Immature natural killer cell (primary cell): ENCODE data around the gene UNKL. TPM values are rescaled to one million over a fixed set of nuclear protein-coding genes. Genes with fewer than 3 reads are reported as not detected.

Source experiments
- DNase-seq, 3 donors: peaks; one replicate each; pipeline ENCODE4 v3.0.0; 2022; ENCODE audit warnings: mixed read lengths in 1 of 3
- H3K27ac Mint-ChIP-seq, 6 donors: one replicate each; pipeline ENCODE4 v1.8.0; 2020; ENCODE audit warnings: mixed read lengths in 6 of 6, mild to moderate bottlenecking in 5 of 6, inconsistent platforms in 4 of 6, moderate library complexity in 3 of 6
- H3K27me3 Mint-ChIP-seq, 3 donors: one replicate each; pipeline ENCODE4 v1.8.0; 2020 to 2021; ENCODE audit warnings: low read depth in 3 of 3, mild to moderate bottlenecking in 3 of 3, mixed read lengths in 3 of 3, moderate library complexity in 3 of 3, inconsistent platforms in 1 of 3
- H3K36me3 Mint-ChIP-seq, 3 donors: one replicate each; pipeline ENCODE4 v1.8.0; 2020; ENCODE audit warnings: mixed read lengths in 3 of 3, inconsistent platforms in 2 of 3, mild to moderate bottlenecking in 2 of 3
- H3K4me1 Mint-ChIP-seq, 2 donors: one replicate each; pipeline ENCODE4 v1.8.0; 2020; ENCODE audit warnings: inconsistent platforms in 2 of 2, mild to moderate bottlenecking in 2 of 2, mixed read lengths in 2 of 2, moderate library complexity in 1 of 2
- H3K4me3 Mint-ChIP-seq, 5 donors: one replicate each; pipeline ENCODE4 v1.8.0; 2020; ENCODE audit warnings: mild to moderate bottlenecking in 5 of 5, mixed read lengths in 5 of 5, inconsistent platforms in 3 of 5, moderate library complexity in 3 of 5
- H3K9me3 Mint-ChIP-seq, 6 donors: one replicate each; pipeline ENCODE4 v1.8.0; 2020; ENCODE audit warnings: mild to moderate bottlenecking in 6 of 6, mixed read lengths in 6 of 6, inconsistent platforms in 4 of 6, moderate library complexity in 3 of 6
- polyA plus RNA-seq, 3 donors: library from polyadenylated mRNA; unstranded; fragments of 300-500 nt; fragmentation: Illumina TruSeq; gene quantifications; one replicate each; pipeline ENCODE4 v1.2.3, GENCODE V29; 2021

UNKL gene
- polyA plus RNA-seq, 3 donors from 2014 or later = 1.0 to 14.5 (median 5.9) TPM

- Mint-ChIP-seq H3K4me3 (peak overlapping the region in 3 of 5 donors; percentile 50 to 76 (median 58)), H3K27ac (peak overlapping the region in 3 of 6 donors; percentile 23 to 85 (median 39)), H3K9me3 (no peaks in the 10 kb centered on the region), H3K36me3 (no peaks in the 10 kb centered on the region), H3K27me3 (peaks cover 0 to 2% (median 0%) of the 10 kb centered on the region in 3 donors), H3K4me1 (peaks cover 0 to 2% of the 10 kb centered on the region in 2 donors)
- peak in 1 of 3 donors; percentile 12 for DNase-seq
These were observed 18.1 kb upstream of the UNKL start for GRCh38 chr16:1432388-1433262.

- H3K36me3 Mint-ChIP-seq = no peaks in the 10 kb centered on the region
- H3K27ac Mint-ChIP-seq = peak overlapping the region in 3 of 6 donors; percentile 23 to 85 (median 39)
These were observed 17.2 kb upstream of the UNKL start for GRCh38 chr16:1431497-1432270.

GRCh38 chr16:1430759-1431496 is 16.4 kb upstream of the UNKL start, which contains the start of gene PERCC1:
PERCC1 (plus strand) TSS chr16:1431078; CDS start chr16:1432594, 1,516 bp downstream.
- Mint-ChIP-seq H3K27me3 (peaks cover 0 to 2% (median 0%) of the 10 kb centered on the region in 3 donors), H3K36me3 (no peaks in the 10 kb centered on the region)

More at GRCh38 chr16:1431497-1432270, 17.2 kb upstream of the UNKL start:
- Mint-ChIP-seq H3K4me1 (peaks cover 0 to 2% of the 10 kb centered on the region in 2 donors), H3K4me3 (peak overlapping the region in 3 of 5 donors; percentile 44 to 76 (median 60)), H3K9me3 (no peaks in the 10 kb centered on the region), H3K27me3 (peaks cover 0 to 2% (median 0%) of the 10 kb centered on the region in 3 donors)
- no peak for DNase-seq

GRCh38 chr16:1430214-1430758 is 15.8 kb upstream of the UNKL start:
- Mint-ChIP-seq H3K27me3 (no peaks in the 10 kb centered on the region), H3K4me1 (peaks cover 0 to 2% of the 10 kb centered on the region in 2 donors), H3K27ac (no peak overlapping the region), H3K36me3 (no peaks in the 10 kb centered on the region), H3K4me3 (no peak overlapping the region), H3K9me3 (no peaks in the 10 kb centered on the region)
- DNase-seq = no peak

More at GRCh38 chr16:1430759-1431496, 16.4 kb upstream of the UNKL start, which contains the start of gene PERCC1:
- no peak for DNase-seq
- peak within 1 kb of the TSS in 3 of 5 donors; percentile 44 to 76 (median 60) for H3K4me3 Mint-ChIP-seq
- H3K27ac Mint-ChIP-seq = peak within 1 kb of the TSS in 1 of 6 donors; percentile 34
- H3K9me3 Mint-ChIP-seq = no peaks in the 10 kb centered on the region
- peaks cover 0 to 2% of the 10 kb centered on the region in 2 donors for H3K4me1 Mint-ChIP-seq

GRCh38 chr16:1429631-1430030 is 15.1 kb upstream of the UNKL start:
- H3K4me3 Mint-ChIP-seq = no peak overlapping the region
- no peaks in the 10 kb centered on the region for H3K27me3 Mint-ChIP-seq
- H3K36me3 Mint-ChIP-seq = no peaks in the 10 kb centered on the region
- H3K27ac Mint-ChIP-seq = no peak overlapping the region
- no peak for DNase-seq
- no peaks in the 10 kb centered on the region for H3K9me3 Mint-ChIP-seq
- H3K4me1 Mint-ChIP-seq = peaks cover 0 to 2% of the 10 kb centered on the region in 2 donors

GRCh38 chr16:1429012-1429411 is 14.5 kb upstream of the UNKL start:
- Mint-ChIP-seq H3K4me1 (peaks cover 0 to 2% of the 10 kb centered on the region in 2 donors), H3K9me3 (no peaks in the 10 kb centered on the region), H3K4me3 (no peak overlapping the region), H3K27ac (no peak overlapping the region), H3K36me3 (no peaks in the 10 kb centered on the region), H3K27me3 (no peaks in the 10 kb centered on the region)
- no peak for DNase-seq

- DNase-seq = peak; percentile 32 to 54 (median 40)
- H3K27me3 Mint-ChIP-seq = no peaks in the 10 kb centered on the region
- peaks cover 0 to 4% of the 10 kb centered on the region in 2 donors for H3K4me1 Mint-ChIP-seq
- no peaks in the 10 kb centered on the region for H3K9me3 Mint-ChIP-seq
- no peak overlapping the region for H3K4me3 Mint-ChIP-seq
- H3K27ac Mint-ChIP-seq = no peak overlapping the region
- no peaks in the 10 kb centered on the region for H3K36me3 Mint-ChIP-seq
These were observed 14.0 kb upstream of the UNKL start for GRCh38 chr16:1428511-1428910.

GRCh38 chr16:1427473-1428461 is 13.3 kb upstream of the UNKL start:
- Mint-ChIP-seq H3K27ac (no peak overlapping the region), H3K4me3 (no peak overlapping the region)

GRCh38 chr16:1426734-1427471 is 12.4 kb upstream of the UNKL start:
- no peak for DNase-seq
- Mint-ChIP-seq H3K36me3 (no peaks in the 10 kb centered on the region), H3K9me3 (no peaks in the 10 kb centered on the region), H3K27me3 (no peaks in the 10 kb centered on the region), H3K4me3 (no peak overlapping the region), H3K27ac (peak overlapping the region in 2 of 6 donors; percentile 20 to 60), H3K4me1 (peaks cover 4 to 5% of the 10 kb centered on the region in 2 donors)

More at GRCh38 chr16:1427473-1428461, 13.3 kb upstream of the UNKL start:
- H3K36me3 Mint-ChIP-seq = no peaks in the 10 kb centered on the region
- H3K4me1 Mint-ChIP-seq = peaks cover 0 to 5% of the 10 kb centered on the region in 2 donors
- H3K27me3 Mint-ChIP-seq = no peaks in the 10 kb centered on the region
- H3K9me3 Mint-ChIP-seq = no peaks in the 10 kb centered on the region
- no peak for DNase-seq

GRCh38 chr16:1425616-1426370 is 11.3 kb upstream of the UNKL start:
- H3K27ac Mint-ChIP-seq = peak overlapping the region in 1 of 6 donors; percentile 53
- peaks cover 4 to 6% (median 6%) of the 10 kb centered on the region in 3 donors for H3K27me3 Mint-ChIP-seq
- no peaks in the 10 kb centered on the region for H3K9me3 Mint-ChIP-seq
- peaks cover 10 to 14% of the 10 kb centered on the region in 2 donors for H3K4me1 Mint-ChIP-seq
- H3K36me3 Mint-ChIP-seq = no peaks in the 10 kb centered on the region
- DNase-seq = no peak
- H3K4me3 Mint-ChIP-seq = no peak overlapping the region

GRCh38 chr16:1424028-1424427 is 9.5 kb upstream of the UNKL start:
- Mint-ChIP-seq H3K4me3 (no peak overlapping the region), H3K27me3 (peaks cover 9% of the 10 kb centered on the region in 3 donors), H3K9me3 (no peaks in the 10 kb centered on the region), H3K27ac (peak overlapping the region in 2 of 6 donors; percentile 17 to 33), H3K4me1 (peaks cover 16 to 23% of the 10 kb centered on the region in 2 donors), H3K36me3 (no peaks in the 10 kb centered on the region)
- DNase-seq = no peak
